ENCODE data around the gene ORM1.

GRCh38 chr9:114312513-114312875, 10.4 kb upstream of the ORM1 start:
- no peak for TF ChIP-seq CTCF (IDR thresholded peaks at IDR 0.05; ENCODE audit: insufficient read depth, low read length)
- no peak for TF ChIP-seq REST (IDR thresholded peaks at IDR 0.05; ENCODE audit: insufficient replicate concordance, low read depth)

All from HL-60 (cell line).